Peyer's patch (tissue), 4 donors: ENCODE data around the gene LY86. TPM values are rescaled to one million over a fixed set of nuclear protein-coding genes. Genes with fewer than 3 reads are reported as not detected.
A peak's percentile ranks its signal among the peaks of the same experiment; 100 is the strongest.

Experiments
- DNase-seq, 3 donors: peaks; one replicate each; pipeline ENCODE4 v3.0.0-alpha.2; 2017 to 2019
- H3K27ac ChIP-seq, 4 donors: fragments of 200-600 bp; sonication (generic); one replicate each; pipeline ENCODE4 v1.5.1; 2016 to 2019
- H3K27me3 ChIP-seq, 2 donors: fragments of 200-600 bp; sonication (generic); one replicate each; pipeline ENCODE4 v1.5.1; 2019
- H3K36me3 ChIP-seq, 3 donors: fragments of 200-600 bp; sonication (generic); one replicate each; pipeline ENCODE4 v1.5.1; 2016 to 2019
- H3K4me1 ChIP-seq, 4 donors: fragments of 200-600 bp; sonication (generic); one replicate each; pipeline ENCODE4 v1.5.1; 2016 to 2019
- H3K4me3 ChIP-seq, 4 donors: fragments of 200-600 bp; sonication (generic); 1 replicate in 3 of 4; 2 replicates in 1 of 4; pipeline ENCODE4 v1.5.1; 2016 to 2019; ENCODE audit warnings: mild to moderate bottlenecking in 1 of 4
- H3K9me3 ChIP-seq, 4 donors: fragments of 200-600 bp; sonication (generic); one replicate each; pipeline ENCODE4 v1.5.1; 2016 to 2019; ENCODE audit warnings: mild to moderate bottlenecking in 1 of 4
- POLR2A ChIP-seq, 2 donors: fragments of 450-650 bp; IDR thresholded peaks; one replicate each; pipeline ENCODE4 v1.5.1; 2017; ENCODE audit warnings: antibody characterized with exemption in 2 of 2, mild to moderate bottlenecking in 2 of 2, moderate library complexity in 2 of 2
- total RNA-seq, 4 donors: library from RNA; depleted of rRNA; stranded (reverse); fragments of >200 nt; gene quantifications; one replicate each; pipeline ENCODE4 v1.1.0, GENCODE V29; 2016
- TF ChIP-seq, protein P1 (sequence below), 6 experiments: fragments of 450-650 bp in 4 of 6; fragments of 200-600 bp in 2 of 6; sonication (generic) in 1 of 6; IDR thresholded peaks; one replicate each; pipeline ENCODE4 v1.5.1; 2017 to 2019; ENCODE audit warnings: antibody characterized with exemption in 6 of 6, mild to moderate bottlenecking in 3 of 6, moderate library complexity in 1 of 6

The LY86 gene
- total RNA-seq, 4 donors from 2014 or later = 1.7 to 39.6 TPM; not detected in 2

- Histone ChIP-seq H3K4me1 (peaks cover 0 to 42% (median 5%) of the 10 kb centered on the region in 4 donors), H3K9me3 (no peaks in the 10 kb centered on the region), H3K27me3 (no peaks in the 10 kb centered on the region), H3K27ac (peak overlapping the region in 3 of 4 donors; percentile 23 to 84 (median 76)), H3K36me3 (no peaks in the 10 kb centered on the region), H3K4me3 (no peak overlapping the region)
- TF ChIP-seq POLR2A (IDR thresholded peaks at IDR 0.05) = peak in 1 of 2 donors; percentile 11
- TF ChIP-seq, protein P1, sequence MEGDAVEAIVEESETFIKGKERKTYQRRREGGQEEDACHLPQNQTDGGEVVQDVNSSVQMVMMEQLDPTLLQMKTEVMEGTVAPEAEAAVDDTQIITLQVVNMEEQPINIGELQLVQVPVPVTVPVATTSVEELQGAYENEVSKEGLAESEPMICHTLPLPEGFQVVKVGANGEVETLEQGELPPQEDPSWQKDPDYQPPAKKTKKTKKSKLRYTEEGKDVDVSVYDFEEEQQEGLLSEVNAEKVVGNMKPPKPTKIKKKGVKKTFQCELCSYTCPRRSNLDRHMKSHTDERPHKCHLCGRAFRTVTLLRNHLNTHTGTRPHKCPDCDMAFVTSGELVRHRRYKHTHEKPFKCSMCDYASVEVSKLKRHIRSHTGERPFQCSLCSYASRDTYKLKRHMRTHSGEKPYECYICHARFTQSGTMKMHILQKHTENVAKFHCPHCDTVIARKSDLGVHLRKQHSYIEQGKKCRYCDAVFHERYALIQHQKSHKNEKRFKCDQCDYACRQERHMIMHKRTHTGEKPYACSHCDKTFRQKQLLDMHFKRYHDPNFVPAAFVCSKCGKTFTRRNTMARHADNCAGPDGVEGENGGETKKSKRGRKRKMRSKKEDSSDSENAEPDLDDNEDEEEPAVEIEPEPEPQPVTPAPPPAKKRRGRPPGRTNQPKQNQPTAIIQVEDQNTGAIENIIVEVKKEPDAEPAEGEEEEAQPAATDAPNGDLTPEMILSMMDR (IDR thresholded peaks at IDR 0.05) = peak in 2 of 6 experiments; percentile 27 to 33
- DNase-seq = peak in 2 of 3 donors; percentile 62 to 76
Observed at GRCh38 chr6:6701864-6702263, 113.3 kb downstream of the LY86 start.

DNA sequence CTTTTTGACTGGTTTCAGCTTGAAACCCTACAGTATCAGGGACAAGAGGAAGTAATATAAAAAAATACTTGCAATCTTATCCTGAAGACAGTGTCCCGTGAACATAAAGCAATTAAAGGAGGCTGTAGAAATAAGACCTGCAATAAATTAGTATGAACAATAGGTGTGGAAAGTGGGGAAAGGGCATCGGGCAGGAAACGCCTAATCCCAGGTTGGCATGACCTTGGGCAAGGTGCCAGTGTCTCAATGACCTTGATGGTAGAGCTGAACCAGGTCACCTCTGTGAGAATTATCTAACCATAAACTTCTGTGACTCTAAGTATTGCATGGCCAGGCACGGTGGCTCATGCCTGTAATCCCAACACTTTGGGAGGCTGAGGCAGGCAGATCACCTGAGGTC, 115.2 kb downstream of the LY86 start:
- TF ChIP-seq, protein P1 (IDR thresholded peaks at IDR 0.05) = no peak
- peak in 1 of 2 donors; percentile 20 for TF ChIP-seq POLR2A (IDR thresholded peaks at IDR 0.05)

More for the DNA sequence above, 115.2 kb downstream of the LY86 start:
- Histone ChIP-seq H3K27me3 (no peaks in the 10 kb centered on the region), H3K4me3 (no peak overlapping the region), H3K9me3 (no peaks in the 10 kb centered on the region), H3K27ac (peak overlapping the region in 3 of 4 donors; percentile 80 to 94 (median 91)), H3K4me1 (peaks cover 0 to 42% (median 5%) of the 10 kb centered on the region in 4 donors), H3K36me3 (no peaks in the 10 kb centered on the region)
- DNase-seq = peak in 2 of 3 donors; percentile 94 to 95
